GM12878 (cell line): Measurements from ENCODE around the gene CTNNAL1.

Experiments used
- EZH2 ChIP-seq: IDR thresholded peaks from 2 replicates; pipeline ENCODE4 v1.6.1; 2012; ENCODE audit warnings: low read depth, mild to moderate bottlenecking, control low read depth, inconsistent platforms, low read length, borderline replicate concordance; ENCODE audit not compliant: control insufficient read depth
- JUND ChIP-seq: IDR thresholded peaks from 2 replicates; pipeline ENCODE4 v1.6.1; 2012; ENCODE audit warnings: low read depth, mild to moderate bottlenecking, low read length, improper control_type of control experiment, moderate library complexity
- TF ChIP-seq, protein P1 (sequence below), 3 experiments: IDR thresholded peaks in 2 of 3; conservative IDR thresholded peaks in 1 of 3; 2 replicates each; pipeline ENCODE4 v1.5.1; 2011; ENCODE audit warnings: low read depth in 3 of 3, low read length in 3 of 3, mild to moderate bottlenecking in 3 of 3, control low read depth in 2 of 3, moderate library complexity in 2 of 3, inconsistent platforms in 1 of 3, mixed read lengths in 1 of 3; ENCODE audit not compliant: control insufficient read depth in 2 of 3, insufficient read depth in 1 of 3; ENCODE audit errors: extremely low read depth in 1 of 3

DNA sequence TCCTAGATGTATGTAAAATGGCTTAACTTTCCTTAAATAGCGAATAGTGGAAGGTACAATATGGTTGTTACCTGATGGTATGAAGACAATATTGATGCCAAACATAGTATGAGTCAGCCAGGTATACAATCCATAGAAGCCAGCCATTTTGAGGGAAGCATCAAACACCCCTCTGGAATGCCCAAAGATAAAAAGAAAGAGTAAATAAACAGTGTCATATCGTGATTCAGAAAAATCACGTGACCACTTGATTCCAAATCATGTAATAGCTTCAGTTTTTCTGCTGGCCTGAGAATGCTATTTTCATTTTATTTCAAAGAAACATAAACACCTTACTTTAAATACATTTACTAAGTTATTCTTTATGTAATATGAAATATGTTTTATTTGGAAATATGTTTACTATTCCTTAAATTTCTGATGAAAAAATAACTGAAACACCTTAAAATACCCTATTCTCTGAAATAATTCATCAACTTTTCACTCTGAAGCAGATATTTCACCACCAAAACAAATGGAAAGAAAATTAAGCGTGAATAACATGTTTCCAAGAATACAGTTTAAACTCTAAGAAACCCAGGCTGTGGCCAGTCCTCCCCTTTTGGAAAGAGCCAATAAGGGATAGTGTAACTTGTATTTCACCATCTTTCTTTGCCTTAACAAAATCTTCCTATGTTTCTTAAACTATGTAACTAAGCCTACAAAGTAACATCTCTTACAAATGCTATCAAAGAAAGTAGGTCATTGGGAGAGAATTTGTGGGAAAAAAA lies 24.8 kb upstream of the CTNNAL1 start:
- no peak for TF ChIP-seq EZH2
- TF ChIP-seq, protein P1, sequence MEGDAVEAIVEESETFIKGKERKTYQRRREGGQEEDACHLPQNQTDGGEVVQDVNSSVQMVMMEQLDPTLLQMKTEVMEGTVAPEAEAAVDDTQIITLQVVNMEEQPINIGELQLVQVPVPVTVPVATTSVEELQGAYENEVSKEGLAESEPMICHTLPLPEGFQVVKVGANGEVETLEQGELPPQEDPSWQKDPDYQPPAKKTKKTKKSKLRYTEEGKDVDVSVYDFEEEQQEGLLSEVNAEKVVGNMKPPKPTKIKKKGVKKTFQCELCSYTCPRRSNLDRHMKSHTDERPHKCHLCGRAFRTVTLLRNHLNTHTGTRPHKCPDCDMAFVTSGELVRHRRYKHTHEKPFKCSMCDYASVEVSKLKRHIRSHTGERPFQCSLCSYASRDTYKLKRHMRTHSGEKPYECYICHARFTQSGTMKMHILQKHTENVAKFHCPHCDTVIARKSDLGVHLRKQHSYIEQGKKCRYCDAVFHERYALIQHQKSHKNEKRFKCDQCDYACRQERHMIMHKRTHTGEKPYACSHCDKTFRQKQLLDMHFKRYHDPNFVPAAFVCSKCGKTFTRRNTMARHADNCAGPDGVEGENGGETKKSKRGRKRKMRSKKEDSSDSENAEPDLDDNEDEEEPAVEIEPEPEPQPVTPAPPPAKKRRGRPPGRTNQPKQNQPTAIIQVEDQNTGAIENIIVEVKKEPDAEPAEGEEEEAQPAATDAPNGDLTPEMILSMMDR (IDR thresholded peaks at IDR 0.05 in 2 of 3, conservative IDR thresholded peaks at IDR 0.05 in 1 of 3; ENCODE audit: control insufficient read depth in 2 of 3, extremely low read depth in 1 of 3, insufficient read depth in 1 of 3, low read depth in 3 of 3, low read length in 3 of 3) = no peak
- no peak for TF ChIP-seq JUND
